AG04449 (cell line): ENCODE data around the gene ZFPL1.

ENCODE experiments used
- CTCF ChIA-PET: fragments of 350-600 bp; formaldehyde crosslinking; extraction: SDS; loops from one replicate; lab custom pipeline; 2021; ENCODE audit warnings: antibody characterized with exemption; lab: Yijun Ruan, JAX
- POLR2A ChIA-PET: fragments of 400-600, 350-600 bp; formaldehyde crosslinking; extraction: SDS; loops from one replicate; lab custom pipeline; 2020; ENCODE audit warnings: antibody characterized with exemption, inconsistent platforms; lab: Yijun Ruan, JAX
- DNase-seq: peaks from one replicate; pipeline ENCODE4 v3.0.0-alpha.2; 2010; ENCODE audit warnings: low read depth, low spot score
- H3K4me3 ChIP-seq: 2 replicates; pipeline ENCODE4 v1.5.1; 2011; ENCODE audit warnings: low read depth, mild to moderate bottlenecking, control low read depth, low read length
- CTCF ChIP-seq: IDR thresholded peaks from one replicate; pipeline ENCODE4 v1.5.1; 2011; ENCODE audit warnings: mild to moderate bottlenecking, moderate library complexity, low read length, control low read depth, inconsistent platforms; ENCODE audit not compliant: insufficient read depth; ENCODE audit errors: missing control alignments

ZFPL1 gene

GRCh38 chr11:65047581-65048422, 36.2 kb upstream of the ZFPL1 start:
- ChIA-PET CTCF (interaction anchor here (1.8 kb wide), 1 partner anchor 33 kb away, joined by 5 read pairs; the partner anchor contains the start of gene ARL2), POLR2A (no interaction called here)
- no peak for DNase-seq
- peak overlapping the region; percentile 44 for H3K4me3 ChIP-seq
- no peak for TF ChIP-seq CTCF

GRCh38 chr11:65051398-65051858, 32.6 kb upstream of the ZFPL1 start:
- DNase-seq: no peak
- TF ChIP-seq CTCF: no peak
- POLR2A ChIA-PET: no interaction called here
- no peak overlapping the region for H3K4me3 ChIP-seq
- CTCF ChIA-PET: no interaction called here

- DNase-seq: no peak
- TF ChIP-seq CTCF: no peak
- ChIA-PET POLR2A (interaction anchor here (0.9 kb wide), 1 partner anchor 31 kb away, joined by 3 read pairs; no protein-coding TSS in a partner anchor), CTCF (no interaction called here)
- H3K4me3 ChIP-seq: no peak overlapping the region
Observed at GRCh38 chr11:65053827-65054508, 30.1 kb upstream of the ZFPL1 start.

GRCh38 chr11:65055538-65055937, 28.5 kb upstream of the ZFPL1 start:
- ChIA-PET POLR2A (no interaction called here), CTCF (interaction anchor here (1.1 kb wide), 1 partner anchor 23 kb away, joined by 5 read pairs; no protein-coding TSS in a partner anchor)
- TF ChIP-seq CTCF: no peak
- no peak for DNase-seq
- H3K4me3 ChIP-seq: no peak overlapping the region

- TF ChIP-seq CTCF: no peak
- DNase-seq: no peak
- ChIA-PET POLR2A (no interaction called here), CTCF (interaction anchor here (1.5 kb wide), 2 partner anchors 8 to 43 kb away, joined by 4 to 5 read pairs; partner anchors contain the start of gene ARL2)
- H3K4me3 ChIP-seq: no peak overlapping the region
Observed at GRCh38 chr11:65056999-65057398, 27.0 kb upstream of the ZFPL1 start.

- no peak for TF ChIP-seq CTCF
- CTCF ChIA-PET: interaction anchor here (1.5 kb wide), 2 partner anchors 9 to 43 kb away, joined by 4 to 5 read pairs; partner anchors contain the start of gene ARL2
- no peak for DNase-seq
- H3K4me3 ChIP-seq: no peak overlapping the region
- POLR2A ChIA-PET: no interaction called here
Observed at GRCh38 chr11:65057526-65057925, 26.5 kb upstream of the ZFPL1 start.
